MM.1S (cell line): ENCODE measurements around the gene KAT6B.

ENCODE experiments used
- DNase-seq: peaks from one replicate; pipeline ENCODE4 v3.0.0-alpha.2; 2015
- H2AFZ ChIP-seq: fragments of 300-600 bp; sonication (generic); 2 replicates; pipeline ENCODE4 v1.6.0; 2016; ENCODE audit warnings: antibody characterized with exemption, low read length
- H3F3A ChIP-seq: fragments of 300-600 bp; sonication (generic); 2 replicates; pipeline ENCODE4 v1.6.1; 2016; ENCODE audit warnings: mild to moderate bottlenecking, antibody characterized with exemption, low read length, moderate library complexity, mixed read lengths; ENCODE audit not compliant: insufficient read depth
- H3K27ac ChIP-seq: fragments of 300-600 bp; sonication (generic); 2 replicates; pipeline ENCODE4 v1.5.1; 2016; ENCODE audit warnings: mild to moderate bottlenecking, low read length
- H3K27me3 ChIP-seq: fragments of 300-600 bp; sonication (generic); replicated peaks from 2 replicates; pipeline ENCODE4 v1.6.0; 2016; ENCODE audit warnings: low read length; ENCODE audit not compliant: insufficient read depth
- H3K36me3 ChIP-seq: fragments of 300-600 bp; sonication (generic); replicated peaks from 2 replicates; pipeline ENCODE4 v1.6.1; 2016; ENCODE audit warnings: mild to moderate bottlenecking, low read length, mixed read lengths; ENCODE audit not compliant: insufficient read depth
- H3K4me1 ChIP-seq: fragments of 300-600 bp; sonication (generic); 2 replicates; pipeline ENCODE4 v1.6.1; 2016; ENCODE audit warnings: low read length, mixed read lengths
- H3K4me2 ChIP-seq: fragments of 300-600 bp; sonication (generic); 2 replicates; pipeline ENCODE4 v1.6.0; 2016; ENCODE audit warnings: low read depth, low read length
- H3K4me3 ChIP-seq: fragments of 300-600 bp; sonication (generic); 2 replicates; pipeline ENCODE4 v1.5.1; 2016; ENCODE audit warnings: low read length, mixed read lengths
- H3K79me2 ChIP-seq: fragments of 300-600 bp; sonication (generic); 2 replicates; pipeline ENCODE4 v1.6.1; 2016; ENCODE audit warnings: mixed run types, low read length, mixed read lengths
- H3K9ac ChIP-seq: fragments of 300-600 bp; sonication (generic); 2 replicates; pipeline ENCODE4 v1.6.1; 2016; ENCODE audit warnings: low read length, mixed read lengths
- H3K9me2 ChIP-seq: fragments of 300-600 bp; sonication (generic); replicated peaks from 2 replicates; pipeline ENCODE4 v1.6.1; 2016; ENCODE audit warnings: mild to moderate bottlenecking, low read length, mixed read lengths; ENCODE audit not compliant: insufficient read depth
- H3K9me3 ChIP-seq: fragments of 300-600 bp; sonication (generic); replicated peaks from 2 replicates; pipeline ENCODE4 v1.6.1; 2016; ENCODE audit warnings: mild to moderate bottlenecking, low read length, mixed read lengths; ENCODE audit not compliant: insufficient read depth
- H4K20me1 ChIP-seq: fragments of 300-600 bp; sonication (generic); 2 replicates; pipeline ENCODE4 v1.6.1; 2016; ENCODE audit warnings: mild to moderate bottlenecking, low read length, moderate library complexity, mixed read lengths; ENCODE audit not compliant: insufficient read depth
- EZH2 ChIP-seq: fragments of 300-600 bp; sonication (generic); optimal IDR thresholded peaks from 2 replicates; pipeline ENCODE3; 2017; ENCODE audit warnings: low read depth, mild to moderate bottlenecking, antibody characterized with exemption, low read length, mixed read lengths
- EZH2phosphoT487 ChIP-seq: fragments of 300-600 bp; sonication (generic); IDR thresholded peaks from 2 replicates; pipeline ENCODE4 v1.6.1; 2018; ENCODE audit warnings: antibody characterized with exemption, low read length
- TF ChIP-seq, protein P1 (sequence below): fragments of 300-600 bp; sonication (generic); IDR thresholded peaks from 2 replicates; pipeline ENCODE4 v1.5.1; 2016; ENCODE audit warnings: antibody characterized with exemption, low read length, mixed read lengths

KAT6B gene

DNA sequence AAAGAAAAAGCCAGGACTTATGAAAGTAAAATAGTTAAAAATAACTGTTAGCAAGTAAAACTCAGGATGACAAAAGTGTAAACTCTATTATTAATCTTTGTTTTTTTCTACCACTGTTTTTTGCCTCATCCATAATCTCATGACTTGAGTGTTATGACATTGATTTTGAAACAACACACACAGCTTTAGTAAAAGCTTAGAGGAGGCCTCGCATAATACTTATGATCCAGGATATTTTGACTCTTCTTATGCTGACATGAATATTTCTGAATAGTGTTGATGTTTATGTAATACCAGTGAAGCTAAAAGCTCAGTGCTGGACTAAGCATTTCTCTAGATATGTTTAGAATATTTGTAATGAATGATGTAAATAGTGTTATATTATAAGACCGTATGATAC is 10.5 kb downstream of the KAT6B start:
- Histone ChIP-seq H3F3A (no peaks in the 10 kb centered on the region), H4K20me1 (no peaks in the 10 kb centered on the region; the same call in 1 of the 2 replicates), H3K9me2 (no peaks in the 10 kb centered on the region), H3K4me2 (no peak overlapping the region), H3K79me2 (peaks cover 75% of the 10 kb centered on the region), H3K4me1 (no peaks in the 10 kb centered on the region), H3K9ac (no peak overlapping the region), H2AFZ (no peak overlapping the region), H3K9me3 (no peaks in the 10 kb centered on the region), H3K4me3 (no peak overlapping the region), H3K36me3 (no peaks in the 10 kb centered on the region), H3K27me3 (no peaks in the 10 kb centered on the region), H3K27ac (no peak overlapping the region)
- TF ChIP-seq EZH2phosphoT487 (no peak), EZH2 (no peak)
- TF ChIP-seq, protein P1, sequence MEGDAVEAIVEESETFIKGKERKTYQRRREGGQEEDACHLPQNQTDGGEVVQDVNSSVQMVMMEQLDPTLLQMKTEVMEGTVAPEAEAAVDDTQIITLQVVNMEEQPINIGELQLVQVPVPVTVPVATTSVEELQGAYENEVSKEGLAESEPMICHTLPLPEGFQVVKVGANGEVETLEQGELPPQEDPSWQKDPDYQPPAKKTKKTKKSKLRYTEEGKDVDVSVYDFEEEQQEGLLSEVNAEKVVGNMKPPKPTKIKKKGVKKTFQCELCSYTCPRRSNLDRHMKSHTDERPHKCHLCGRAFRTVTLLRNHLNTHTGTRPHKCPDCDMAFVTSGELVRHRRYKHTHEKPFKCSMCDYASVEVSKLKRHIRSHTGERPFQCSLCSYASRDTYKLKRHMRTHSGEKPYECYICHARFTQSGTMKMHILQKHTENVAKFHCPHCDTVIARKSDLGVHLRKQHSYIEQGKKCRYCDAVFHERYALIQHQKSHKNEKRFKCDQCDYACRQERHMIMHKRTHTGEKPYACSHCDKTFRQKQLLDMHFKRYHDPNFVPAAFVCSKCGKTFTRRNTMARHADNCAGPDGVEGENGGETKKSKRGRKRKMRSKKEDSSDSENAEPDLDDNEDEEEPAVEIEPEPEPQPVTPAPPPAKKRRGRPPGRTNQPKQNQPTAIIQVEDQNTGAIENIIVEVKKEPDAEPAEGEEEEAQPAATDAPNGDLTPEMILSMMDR = no peak
- DNase-seq = no peak

DNA sequence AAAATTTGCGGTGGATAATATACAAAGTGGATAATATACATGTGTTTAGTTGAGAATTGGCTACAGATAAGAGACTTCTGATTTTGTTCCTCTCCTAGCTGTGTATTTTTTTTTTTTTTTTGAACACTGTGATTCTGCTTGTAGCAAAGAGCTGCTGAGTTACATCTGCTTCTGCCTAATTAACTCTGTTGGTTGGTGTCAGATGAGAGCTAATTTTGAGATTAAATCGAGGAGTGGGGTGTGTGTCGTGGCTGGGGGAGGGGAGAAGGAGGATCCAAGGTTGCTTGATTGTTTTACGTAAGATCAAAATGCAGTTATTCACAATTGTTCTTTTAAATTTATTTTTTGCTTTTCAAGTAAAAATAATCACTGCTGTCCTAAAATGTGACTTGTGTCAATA is 11.3 kb downstream of the KAT6B start:
- Histone ChIP-seq H3K9me3 (no peaks in the 10 kb centered on the region), H3K9me2 (no peaks in the 10 kb centered on the region), H3K4me3 (no peak overlapping the region), H3K4me1 (no peaks in the 10 kb centered on the region), H3K27me3 (no peaks in the 10 kb centered on the region), H2AFZ (no peak overlapping the region), H3K36me3 (no peaks in the 10 kb centered on the region; the same call in 1 of the 2 replicates), H3F3A (no peaks in the 10 kb centered on the region), H3K27ac (no peak overlapping the region), H3K9ac (no peak overlapping the region), H4K20me1 (no peaks in the 10 kb centered on the region; the same call in 1 of the 2 replicates), H3K4me2 (no peak overlapping the region), H3K79me2 (peaks cover 71% of the 10 kb centered on the region)
- DNase-seq = no peak
- TF ChIP-seq EZH2 (no peak), EZH2phosphoT487 (no peak)
- TF ChIP-seq, protein P1 = no peak

DNA sequence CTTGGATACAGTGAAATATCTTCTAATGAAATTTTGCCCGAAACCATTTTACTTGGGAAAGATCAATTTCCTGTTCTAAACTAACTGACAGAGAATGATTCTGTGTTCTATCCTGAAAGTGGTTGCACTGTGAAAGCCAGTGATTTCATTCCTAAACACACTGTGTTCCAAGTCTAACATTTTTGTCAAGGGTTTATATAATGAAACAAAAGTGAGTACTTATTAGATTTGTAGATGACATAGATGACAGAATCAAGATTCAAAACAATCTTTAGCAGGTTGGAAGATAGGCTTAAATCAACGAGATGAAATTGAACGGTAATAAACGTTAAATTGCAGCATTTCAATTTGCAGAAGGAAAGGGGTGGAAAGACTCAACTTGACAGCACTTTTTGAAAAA is 13.3 kb downstream of the KAT6B start:
- no peaks in the 10 kb centered on the region for H3K9me3 ChIP-seq
- DNase-seq = no peak
- no peaks in the 10 kb centered on the region; the same call in 1 of the 2 replicates for H3K36me3 ChIP-seq
- H3K9me2 ChIP-seq = no peaks in the 10 kb centered on the region
- H4K20me1 ChIP-seq = no peaks in the 10 kb centered on the region; the same call in 1 of the 2 replicates
- no peak overlapping the region for H3K27ac ChIP-seq
- H3K4me1 ChIP-seq = no peaks in the 10 kb centered on the region
- no peak overlapping the region for H3K4me3 ChIP-seq
- H3K79me2 ChIP-seq = peaks cover 67% of the 10 kb centered on the region
- TF ChIP-seq, protein P1 = no peak
- TF ChIP-seq EZH2phosphoT487 = no peak
- no peak for TF ChIP-seq EZH2
- H3K9ac ChIP-seq = no peak overlapping the region
- H3F3A ChIP-seq = no peaks in the 10 kb centered on the region
- H3K4me2 ChIP-seq = no peak overlapping the region
- no peak overlapping the region for H2AFZ ChIP-seq
- no peaks in the 10 kb centered on the region for H3K27me3 ChIP-seq
